WTC11 (cell line): ENCODE results near the gene DNAL4. TPM values are rescaled to one million over a fixed set of nuclear protein-coding genes. Genes with fewer than 3 reads are reported as not detected.

Experiments used
- ATAC-seq: fragments of 200-7000 bp; cut with Tn5 transposase; 2 replicates; pipeline ENCODE4 v1.10.0; 2021; ENCODE audit warnings: mild to moderate bottlenecking, moderate library complexity
- CTCF ChIA-PET: fragments of 300-600 bp; sonication (Branson Sonifier 250); formaldehyde crosslinking; loops from one replicate; lab custom pipeline; 2021; ENCODE audit warnings: antibody characterized with exemption; lab: Charles Lee
- POLR2A ChIA-PET: fragments of 350-600 bp; sonication (Branson Sonifier 250); formaldehyde crosslinking; loops from one replicate; lab custom pipeline; 2021; ENCODE audit warnings: antibody characterized with exemption; lab: Charles Lee
- DNase-seq: peaks from one replicate; pipeline ENCODE4 v3.0.0; 2021; ENCODE audit warnings: low spot score
- H3K27ac Mint-ChIP-seq: 2 replicates; pipeline ENCODE4 v1.8.0; 2021; ENCODE audit warnings: mixed read lengths
- H3K27me3 Mint-ChIP-seq: 2 replicates; pipeline ENCODE4 v1.8.0; 2021; ENCODE audit warnings: low read depth, mild to moderate bottlenecking, moderate library complexity, mixed read lengths
- H3K36me3 Mint-ChIP-seq: 2 replicates; pipeline ENCODE4 v1.8.0; 2021; ENCODE audit warnings: mixed read lengths
- H3K4me1 Mint-ChIP-seq: 2 replicates; pipeline ENCODE4 v1.8.0; 2022; ENCODE audit warnings: mixed read lengths
- H3K4me3 Mint-ChIP-seq: 2 replicates; pipeline ENCODE4 v1.8.0; 2021; ENCODE audit warnings: mild to moderate bottlenecking, moderate library complexity, mixed read lengths
- H3K9me3 Mint-ChIP-seq: 2 replicates; pipeline ENCODE4 v1.8.0; 2021; ENCODE audit warnings: mixed read lengths
- ATF3 ChIP-seq: sonication (generic); formaldehyde crosslinking; conservative IDR thresholded peaks from 2 replicates; pipeline ENCODE4 v1.8.1; 2022; ENCODE audit warnings: mild to moderate bottlenecking, missing genetic modification reagents
- CTCF ChIP-seq: fragments of 200-600 bp; IDR thresholded peaks from 2 replicates; pipeline ENCODE4 v1.8.0; 2022; ENCODE audit warnings: antibody characterized with exemption
- FOXJ3 ChIP-seq: sonication (generic); formaldehyde crosslinking; IDR thresholded peaks from 2 replicates; pipeline ENCODE4 v1.9.0; 2021; ENCODE audit warnings: missing genetic modification reagents, mild to moderate bottlenecking, borderline replicate concordance
- FOXP4 ChIP-seq: sonication (generic); formaldehyde crosslinking; IDR thresholded peaks from 2 replicates; pipeline ENCODE4 v1.8.0; 2022; ENCODE audit warnings: mild to moderate bottlenecking, missing genetic modification reagents
- IRF2 ChIP-seq: sonication (generic); formaldehyde crosslinking; IDR thresholded peaks from 2 replicates; pipeline ENCODE4 v1.8.0; 2022; ENCODE audit warnings: low read depth, missing genetic modification reagents, borderline replicate concordance
- JUN ChIP-seq: sonication (generic); formaldehyde crosslinking; IDR thresholded peaks from 2 replicates; pipeline ENCODE4 v1.8.0; 2023; ENCODE audit warnings: mild to moderate bottlenecking, missing genetic modification reagents
- NFE2L1 ChIP-seq: sonication (generic); formaldehyde crosslinking; IDR thresholded peaks from 2 replicates; pipeline ENCODE4 v1.8.1; 2023; ENCODE audit warnings: missing genetic modification reagents
- NR2C2 ChIP-seq: sonication (generic); formaldehyde crosslinking; IDR thresholded peaks from 2 replicates; pipeline ENCODE4 v1.8.0; 2022; ENCODE audit warnings: mild to moderate bottlenecking, missing genetic modification reagents
- ZNF232 ChIP-seq: sonication (generic); formaldehyde crosslinking; IDR thresholded peaks from 2 replicates; pipeline ENCODE4 v1.8.0; 2022; ENCODE audit warnings: mild to moderate bottlenecking, missing genetic modification reagents
- ZNF425 ChIP-seq: fragments of 250-450 bp; sonication (Bioruptor Pico); conservative IDR thresholded peaks from 2 replicates; pipeline ENCODE4 v1.9.0; 2021; ENCODE audit warnings: mild to moderate bottlenecking
- total RNA-seq: library from RNA; stranded (reverse); gene quantifications from 3 replicates; pipeline ENCODE4 v1.2.3, GENCODE V29; 2021
- TF ChIP-seq, protein P1 (sequence below): sonication (generic); formaldehyde crosslinking; IDR thresholded peaks from 2 replicates; pipeline ENCODE4 v1.8.1; 2023; ENCODE audit warnings: mild to moderate bottlenecking, missing genetic modification reagents, moderate library complexity
- TF ChIP-seq, protein P2 (sequence below): sonication (generic); formaldehyde crosslinking; IDR thresholded peaks from 2 replicates; pipeline ENCODE4 v1.8.0; 2023; ENCODE audit warnings: missing genetic modification reagents, mild to moderate bottlenecking, borderline replicate concordance

Gene DNAL4
- total RNA-seq, 1 experiment from 2014 or later: 11.8 TPM

DNA sequence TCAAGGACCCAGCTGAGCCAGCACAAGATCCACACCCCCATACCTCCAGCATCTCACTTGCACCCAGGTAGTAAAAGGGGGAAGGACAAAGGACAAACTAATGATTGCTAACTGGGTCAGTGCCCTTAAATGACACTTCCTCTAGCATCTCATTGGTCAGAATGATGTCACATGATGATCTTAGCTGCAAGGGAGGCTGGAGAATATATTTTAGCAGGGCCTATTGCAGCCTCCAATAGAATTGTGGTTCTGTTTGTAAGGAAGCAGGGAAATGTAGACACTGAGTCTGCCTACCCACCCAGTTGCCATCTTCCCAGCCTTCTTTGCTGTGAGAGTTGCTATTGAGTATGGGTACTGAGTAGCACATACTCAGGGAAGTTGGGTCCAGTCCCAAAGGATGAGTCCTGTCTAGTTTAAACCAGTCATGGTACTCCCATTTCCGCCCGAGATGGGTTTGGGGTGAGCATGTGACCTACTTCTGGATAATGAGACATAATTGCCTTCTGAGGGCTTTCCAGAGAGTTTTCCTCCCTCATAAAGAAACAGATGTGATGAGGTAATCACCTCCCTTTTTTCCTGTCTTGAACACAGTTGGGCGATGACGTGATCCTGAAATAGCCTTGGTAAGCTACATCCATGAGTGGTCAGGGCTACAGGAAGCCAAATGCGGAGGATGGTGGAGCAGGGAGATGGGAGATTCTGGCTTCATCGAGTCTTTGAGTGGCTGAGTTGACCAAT is 5.5 kb upstream of the DNAL4 start:
- CTCF ChIA-PET: no interaction called here
- TF ChIP-seq FOXP4 (CRISPR knock-in tag) (no peak), ZNF425 (no peak), ATF3 (CRISPR knock-in tag) (no peak)
- peaks cover 70% of the 10 kb centered on the region for H3K27me3 Mint-ChIP-seq
- POLR2A ChIA-PET: no interaction called here
- peaks cover 14% of the 10 kb centered on the region for H3K4me1 Mint-ChIP-seq
- H3K36me3 Mint-ChIP-seq: no peaks in the 10 kb centered on the region
- DNase-seq: no peak
- H3K4me3 Mint-ChIP-seq: no peak overlapping the region
- H3K9me3 Mint-ChIP-seq: peaks cover 11% of the 10 kb centered on the region
- no peak for ATAC-seq
- H3K27ac Mint-ChIP-seq: no peak overlapping the region

DNA sequence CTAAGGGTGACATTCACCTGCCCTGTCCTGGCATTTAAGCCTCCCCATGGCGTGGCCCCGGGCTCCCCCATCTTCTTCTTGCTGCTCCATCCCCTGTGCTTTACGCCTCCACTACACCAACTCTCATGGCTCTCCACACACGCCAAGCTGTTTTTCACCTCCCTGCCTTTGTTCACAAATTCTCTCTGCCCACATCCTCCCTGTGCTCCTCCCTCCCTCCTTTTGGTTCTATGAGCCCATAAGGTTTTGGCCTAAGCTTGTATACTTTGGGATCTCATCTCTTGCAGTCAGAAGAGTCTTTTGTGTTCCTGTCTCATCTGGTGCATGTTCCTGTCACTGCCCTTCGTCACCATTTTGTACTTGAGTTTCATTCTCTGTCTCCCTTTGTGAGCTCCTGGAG is 4.6 kb upstream of the DNAL4 start:
- H3K9me3 Mint-ChIP-seq: peaks cover 11% of the 10 kb centered on the region
- peaks cover 66% of the 10 kb centered on the region for H3K27me3 Mint-ChIP-seq
- no peak for ATAC-seq
- ChIA-PET CTCF (no interaction called here), POLR2A (no interaction called here)
- no peak overlapping the region for H3K27ac Mint-ChIP-seq
- TF ChIP-seq ZNF425: no peak
- TF ChIP-seq, protein P1, sequence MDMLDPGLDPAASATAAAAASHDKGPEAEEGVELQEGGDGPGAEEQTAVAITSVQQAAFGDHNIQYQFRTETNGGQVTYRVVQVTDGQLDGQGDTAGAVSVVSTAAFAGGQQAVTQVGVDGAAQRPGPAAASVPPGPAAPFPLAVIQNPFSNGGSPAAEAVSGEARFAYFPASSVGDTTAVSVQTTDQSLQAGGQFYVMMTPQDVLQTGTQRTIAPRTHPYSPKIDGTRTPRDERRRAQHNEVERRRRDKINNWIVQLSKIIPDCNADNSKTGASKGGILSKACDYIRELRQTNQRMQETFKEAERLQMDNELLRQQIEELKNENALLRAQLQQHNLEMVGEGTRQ (CRISPR knock-in tag): no peak
- TF ChIP-seq FOXJ3: no peak
- no peak for TF ChIP-seq ZNF232 (CRISPR knock-in tag)
- TF ChIP-seq CTCF: no peak
- no peak for TF ChIP-seq JUN
- no peak for TF ChIP-seq NFE2L1 (CRISPR knock-in tag)
- TF ChIP-seq IRF2 (CRISPR knock-in tag): no peak
- TF ChIP-seq NR2C2: no peak
- TF ChIP-seq, protein P2, sequence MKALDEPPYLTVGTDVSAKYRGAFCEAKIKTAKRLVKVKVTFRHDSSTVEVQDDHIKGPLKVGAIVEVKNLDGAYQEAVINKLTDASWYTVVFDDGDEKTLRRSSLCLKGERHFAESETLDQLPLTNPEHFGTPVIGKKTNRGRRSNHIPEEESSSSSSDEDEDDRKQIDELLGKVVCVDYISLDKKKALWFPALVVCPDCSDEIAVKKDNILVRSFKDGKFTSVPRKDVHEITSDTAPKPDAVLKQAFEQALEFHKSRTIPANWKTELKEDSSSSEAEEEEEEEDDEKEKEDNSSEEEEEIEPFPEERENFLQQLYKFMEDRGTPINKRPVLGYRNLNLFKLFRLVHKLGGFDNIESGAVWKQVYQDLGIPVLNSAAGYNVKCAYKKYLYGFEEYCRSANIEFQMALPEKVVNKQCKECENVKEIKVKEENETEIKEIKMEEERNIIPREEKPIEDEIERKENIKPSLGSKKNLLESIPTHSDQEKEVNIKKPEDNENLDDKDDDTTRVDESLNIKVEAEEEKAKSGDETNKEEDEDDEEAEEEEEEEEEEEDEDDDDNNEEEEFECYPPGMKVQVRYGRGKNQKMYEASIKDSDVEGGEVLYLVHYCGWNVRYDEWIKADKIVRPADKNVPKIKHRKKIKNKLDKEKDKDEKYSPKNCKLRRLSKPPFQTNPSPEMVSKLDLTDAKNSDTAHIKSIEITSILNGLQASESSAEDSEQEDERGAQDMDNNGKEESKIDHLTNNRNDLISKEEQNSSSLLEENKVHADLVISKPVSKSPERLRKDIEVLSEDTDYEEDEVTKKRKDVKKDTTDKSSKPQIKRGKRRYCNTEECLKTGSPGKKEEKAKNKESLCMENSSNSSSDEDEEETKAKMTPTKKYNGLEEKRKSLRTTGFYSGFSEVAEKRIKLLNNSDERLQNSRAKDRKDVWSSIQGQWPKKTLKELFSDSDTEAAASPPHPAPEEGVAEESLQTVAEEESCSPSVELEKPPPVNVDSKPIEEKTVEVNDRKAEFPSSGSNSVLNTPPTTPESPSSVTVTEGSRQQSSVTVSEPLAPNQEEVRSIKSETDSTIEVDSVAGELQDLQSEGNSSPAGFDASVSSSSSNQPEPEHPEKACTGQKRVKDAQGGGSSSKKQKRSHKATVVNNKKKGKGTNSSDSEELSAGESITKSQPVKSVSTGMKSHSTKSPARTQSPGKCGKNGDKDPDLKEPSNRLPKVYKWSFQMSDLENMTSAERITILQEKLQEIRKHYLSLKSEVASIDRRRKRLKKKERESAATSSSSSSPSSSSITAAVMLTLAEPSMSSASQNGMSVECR (CRISPR knock-in tag): no peak
- no peak overlapping the region for H3K4me3 Mint-ChIP-seq
- DNase-seq: no peak
- no peaks in the 10 kb centered on the region for H3K36me3 Mint-ChIP-seq
- H3K4me1 Mint-ChIP-seq: peaks cover 13% of the 10 kb centered on the region
